MM.1S (cell line): ENCODE results near the gene HS3ST2.

Source experiments
- CTCF ChIP-seq: fragments of 300-600 bp; sonication (generic); IDR thresholded peaks from 2 replicates; pipeline ENCODE4 v1.5.1; 2016; ENCODE audit warnings: antibody characterized with exemption, low read length, mixed read lengths
- EZH2phosphoT487 ChIP-seq: fragments of 300-600 bp; sonication (generic); IDR thresholded peaks from 2 replicates; pipeline ENCODE4 v1.6.1; 2018; ENCODE audit warnings: antibody characterized with exemption, low read length

- TF ChIP-seq CTCF = no peak
- TF ChIP-seq EZH2phosphoT487 = no peak
These were observed 14.8 kb upstream of the HS3ST2 start for GRCh38 chr16:22799113-22799512.
